HG03520 (cell line): ENCODE measurements around the gene ADORA1.

Experiments used
- ATAC-seq: cut with Tn5 transposase; IDR thresholded peaks from one replicate; pipeline ENCODE4 v1.9.1; 2021; ENCODE audit warnings: mild to moderate bottlenecking, moderate library complexity; ENCODE audit not compliant: unreplicated experiment

ADORA1 gene

GRCh38 chr1:203093754-203094410 is 33.6 kb upstream of the ADORA1 start:
- no peak for ATAC-seq

- no peak for ATAC-seq
These were observed 32.4 kb upstream of the ADORA1 start for GRCh38 chr1:203095061-203095690.

- no peak for ATAC-seq
These were observed 31.0 kb upstream of the ADORA1 start for GRCh38 chr1:203096566-203096965.

GRCh38 chr1:203097001-203097400 is 30.5 kb upstream of the ADORA1 start:
- no peak for ATAC-seq

GRCh38 chr1:203098445-203098844 is 29.1 kb upstream of the ADORA1 start:
- no peak for ATAC-seq

GRCh38 chr1:203098914-203099520 is 28.5 kb upstream of the ADORA1 start:
- ATAC-seq: no peak

GRCh38 chr1:203099805-203100515 is 27.6 kb upstream of the ADORA1 start:
- ATAC-seq: no peak

- no peak for ATAC-seq
These were observed 27.0 kb upstream of the ADORA1 start for GRCh38 chr1:203100516-203100869.

- no peak for ATAC-seq
These were observed 25.5 kb upstream of the ADORA1 start for GRCh38 chr1:203101813-203102634.

- ATAC-seq: no peak
These were observed 24.3 kb upstream of the ADORA1 start for GRCh38 chr1:203103216-203103615.

- ATAC-seq: no peak
These were observed 23.6 kb upstream of the ADORA1 start for GRCh38 chr1:203103829-203104495.

GRCh38 chr1:203104789-203105390 is 22.6 kb upstream of the ADORA1 start:
- no peak for ATAC-seq

- no peak for ATAC-seq
These were observed 15.1 kb upstream of the ADORA1 start for GRCh38 chr1:203112475-203112874.

- ATAC-seq: no peak
These were observed 14.2 kb upstream of the ADORA1 start for GRCh38 chr1:203113308-203113707.

GRCh38 chr1:203114202-203114601 is 13.3 kb upstream of the ADORA1 start:
- ATAC-seq: no peak

GRCh38 chr1:203116091-203116820 is 11.3 kb upstream of the ADORA1 start:
- no peak for ATAC-seq

- ATAC-seq: no peak
These were observed 9.6 kb upstream of the ADORA1 start for GRCh38 chr1:203117611-203118575.
